ENCODE data around the gene KRTAP5-5. TPM values are rescaled to one million over a fixed set of nuclear protein-coding genes. Genes with fewer than 3 reads are reported as not detected.

The KRTAP5-5 gene
- total and polyA plus RNA-seq, 8 donors, result 0.19 TPM; not detected in 7

DNA sequence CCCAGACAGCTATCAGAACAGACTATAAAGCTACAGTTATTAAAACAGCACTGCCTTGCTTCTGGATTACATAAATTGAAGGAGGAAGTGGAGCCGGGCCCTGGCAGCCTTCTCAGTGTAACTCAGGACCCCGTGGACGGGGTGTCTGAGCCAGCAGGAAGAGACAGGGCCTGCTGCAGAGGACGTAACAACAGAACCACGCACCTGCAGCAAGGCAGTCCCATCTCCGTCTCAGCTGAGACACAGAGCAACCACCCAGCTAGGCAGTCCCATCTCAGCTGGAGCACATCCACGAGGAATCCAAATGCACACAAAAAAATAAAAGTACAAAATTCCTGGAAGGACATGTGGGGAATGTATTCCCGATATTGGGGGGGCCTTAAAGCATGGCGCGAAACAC lies 50.3 kb downstream of the KRTAP5-5 start:
- no peak overlapping the region for H3K27ac ChIP-seq
- 72 to 88% methylated on average over 10 of the region's 10 CpGs for WGBS, 2 donors
- H3K27me3 ChIP-seq, result no peaks in the 10 kb centered on the region
- no peak overlapping the region for H3K4me3 ChIP-seq
- ATAC-seq, result no peak
- no peak for FAIRE-seq
- TF ChIP-seq, protein P1, sequence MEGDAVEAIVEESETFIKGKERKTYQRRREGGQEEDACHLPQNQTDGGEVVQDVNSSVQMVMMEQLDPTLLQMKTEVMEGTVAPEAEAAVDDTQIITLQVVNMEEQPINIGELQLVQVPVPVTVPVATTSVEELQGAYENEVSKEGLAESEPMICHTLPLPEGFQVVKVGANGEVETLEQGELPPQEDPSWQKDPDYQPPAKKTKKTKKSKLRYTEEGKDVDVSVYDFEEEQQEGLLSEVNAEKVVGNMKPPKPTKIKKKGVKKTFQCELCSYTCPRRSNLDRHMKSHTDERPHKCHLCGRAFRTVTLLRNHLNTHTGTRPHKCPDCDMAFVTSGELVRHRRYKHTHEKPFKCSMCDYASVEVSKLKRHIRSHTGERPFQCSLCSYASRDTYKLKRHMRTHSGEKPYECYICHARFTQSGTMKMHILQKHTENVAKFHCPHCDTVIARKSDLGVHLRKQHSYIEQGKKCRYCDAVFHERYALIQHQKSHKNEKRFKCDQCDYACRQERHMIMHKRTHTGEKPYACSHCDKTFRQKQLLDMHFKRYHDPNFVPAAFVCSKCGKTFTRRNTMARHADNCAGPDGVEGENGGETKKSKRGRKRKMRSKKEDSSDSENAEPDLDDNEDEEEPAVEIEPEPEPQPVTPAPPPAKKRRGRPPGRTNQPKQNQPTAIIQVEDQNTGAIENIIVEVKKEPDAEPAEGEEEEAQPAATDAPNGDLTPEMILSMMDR (IDR thresholded peaks at IDR 0.05), result no peak
- H3K36me3 ChIP-seq, result no peaks in the 10 kb centered on the region
- H3K9me3 ChIP-seq, result no peaks in the 10 kb centered on the region
- peaks cover 0 to 4% (median 0%) of the 10 kb centered on the region in 3 donors for H3K4me1 ChIP-seq
- DNase-seq, result no peak
- intact Hi-C loops (cut with DNase I), result no loop called here

Other genes with a start within 250 kb of the KRTAP5-5 start
- 10 to 100 TPM; 44.2 to 77.6 (median 62.0) TPM for gene BRSK2, start 239.8 kb upstream of the KRTAP5-5 start, total RNA-seq
- 100 to 1,000 TPM in 1 of 2 donors, 10 to 100 TPM in 1; 77.0 to 215 TPM for gene BRSK2, start 239.8 kb upstream of the KRTAP5-5 start, polyA plus RNA-seq
- gene MOB2, start 143.0 kb upstream of the KRTAP5-5 start, total RNA-seq, result 10 to 100 TPM; 13.7 to 23.3 (median 17.7) TPM
- gene MOB2, start 143.0 kb upstream of the KRTAP5-5 start, polyA plus RNA-seq, result 10 to 100 TPM; 25.1 to 30.4 TPM
- gene DUSP8, start 57.5 kb upstream of the KRTAP5-5 start, total RNA-seq, result 10 to 100 TPM in 4 of 6 donors, 1 to 10 TPM in 2; 6.4 to 23.5 (median 14.3) TPM
- gene DUSP8, start 57.5 kb upstream of the KRTAP5-5 start, polyA plus RNA-seq, result 10 to 100 TPM; 11.8 to 12.7 TPM
- not detected for gene KRTAP5-1, start 44.5 kb upstream of the KRTAP5-5 start, total RNA-seq
- under 1 TPM in 1 of 2 donors, not detected in 1; 0.46 TPM for gene KRTAP5-1, start 44.5 kb upstream of the KRTAP5-5 start, polyA plus RNA-seq
- not detected for gene KRTAP5-2, start 31.5 kb upstream of the KRTAP5-5 start, total RNA-seq
- gene KRTAP5-2, start 31.5 kb upstream of the KRTAP5-5 start, polyA plus RNA-seq, result under 1 TPM in 1 of 2 donors, not detected in 1; 0.15 TPM
- not detected for gene KRTAP5-3, start 21.3 kb upstream of the KRTAP5-5 start, total RNA-seq
- gene KRTAP5-3, start 21.3 kb upstream of the KRTAP5-5 start, polyA plus RNA-seq, result not detected
- gene KRTAP5-4, start 7.6 kb upstream of the KRTAP5-5 start, total RNA-seq, result not detected
- not detected for gene KRTAP5-4, start 7.6 kb upstream of the KRTAP5-5 start, polyA plus RNA-seq
- not detected for gene KRTAP5-6, start 67.4 kb downstream of the KRTAP5-5 start, total RNA-seq
- not detected for gene KRTAP5-6, start 67.4 kb downstream of the KRTAP5-5 start, polyA plus RNA-seq
- gene IFITM10, start 120.8 kb downstream of the KRTAP5-5 start, total RNA-seq, result 1 to 10 TPM in 1 of 6 donors, under 1 TPM in 5; 0.28 to 2.0 (median 0.45) TPM
- under 1 TPM; 0.53 to 0.56 TPM for gene IFITM10, start 120.8 kb downstream of the KRTAP5-5 start, polyA plus RNA-seq
- 100 to 1,000 TPM; 231 to 596 (median 310) TPM for gene CTSD, start 134.2 kb downstream of the KRTAP5-5 start, total RNA-seq
- gene CTSD, start 134.2 kb downstream of the KRTAP5-5 start, polyA plus RNA-seq, result 100 to 1,000 TPM; 279 to 422 TPM
- 10 to 100 TPM in 3 of 6 donors, 1 to 10 TPM in 3; 3.6 to 34.2 (median 12.2) TPM for gene SYT8, start 205.2 kb downstream of the KRTAP5-5 start, total RNA-seq
- 10 to 100 TPM; 43.7 to 64.8 TPM for gene SYT8, start 205.2 kb downstream of the KRTAP5-5 start, polyA plus RNA-seq
- gene TNNI2, start 209.2 kb downstream of the KRTAP5-5 start, total RNA-seq, result 1 to 10 TPM in 5 of 6 donors, not detected in 1; 2.5 to 8.7 (median 6.2) TPM
- 10 to 100 TPM; 28.9 to 57.4 TPM for gene TNNI2, start 209.2 kb downstream of the KRTAP5-5 start, polyA plus RNA-seq
- 10 to 100 TPM in 3 of 6 donors, 1 to 10 TPM in 3; 2.4 to 26.8 (median 8.4) TPM for gene LSP1, start 223.3 kb downstream of the KRTAP5-5 start, total RNA-seq
- 10 to 100 TPM in 1 of 2 donors, 1 to 10 TPM in 1; 8.6 to 20.6 TPM for gene LSP1, start 223.3 kb downstream of the KRTAP5-5 start, polyA plus RNA-seq

Measured in pancreas (tissue), 10 donors.